HG03469 (cell line): ENCODE data around the gene SPATA45.

Experiments
- ATAC-seq: cut with Tn5 transposase; IDR thresholded peaks from one replicate; pipeline ENCODE4 v1.9.1; 2021; ENCODE audit warnings: mild to moderate bottlenecking, moderate library complexity, moderate number of reproducible peaks; ENCODE audit not compliant: unreplicated experiment

The SPATA45 gene

DNA sequence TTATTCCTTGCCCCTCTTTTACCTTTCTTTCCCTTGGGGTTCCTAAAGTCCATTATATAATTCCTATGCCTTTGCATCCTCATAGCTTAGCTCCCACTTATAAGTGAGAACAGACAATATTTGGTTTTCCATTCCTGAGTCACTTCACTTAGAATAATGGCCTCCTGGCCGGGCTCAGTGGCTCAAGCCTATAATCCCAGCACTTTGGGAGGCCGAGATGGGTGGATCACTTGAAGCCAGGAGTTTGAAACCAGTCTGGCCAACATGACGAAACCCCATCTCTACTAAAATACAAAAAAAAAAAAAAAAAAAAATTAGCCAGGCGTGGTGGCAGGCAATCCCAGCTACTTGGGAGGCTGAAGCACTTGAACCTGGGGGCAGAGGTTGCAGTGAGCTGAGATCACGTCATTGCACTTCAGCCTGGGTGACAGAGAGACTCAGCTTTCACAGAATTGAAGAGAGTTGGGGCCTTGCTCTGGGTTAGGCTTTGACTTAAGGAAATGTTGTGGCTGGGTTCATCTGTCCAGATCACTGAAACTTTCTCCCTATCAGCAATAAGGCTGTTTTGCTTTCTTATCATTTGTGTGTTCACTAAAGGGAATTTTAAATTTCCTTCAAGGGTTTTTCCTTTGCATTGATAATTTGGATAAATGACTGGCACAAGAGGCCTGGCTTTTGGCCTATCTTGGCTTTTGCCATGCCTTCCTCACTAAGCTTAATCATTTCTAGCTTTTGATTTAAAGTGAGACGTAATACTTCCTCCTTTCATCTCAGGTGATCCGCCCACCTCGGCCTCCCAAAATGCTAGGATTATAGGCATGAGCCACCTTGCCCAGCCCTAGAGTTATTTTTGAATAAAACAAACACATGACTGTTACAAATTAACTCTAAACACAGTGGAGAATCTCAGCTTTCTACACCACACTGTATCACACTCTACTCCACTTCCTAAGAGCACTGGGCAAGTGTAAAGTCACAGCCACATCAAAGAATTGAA, 13.9 kb downstream of the SPATA45 start:
- peak; percentile 81 for ATAC-seq

DNA sequence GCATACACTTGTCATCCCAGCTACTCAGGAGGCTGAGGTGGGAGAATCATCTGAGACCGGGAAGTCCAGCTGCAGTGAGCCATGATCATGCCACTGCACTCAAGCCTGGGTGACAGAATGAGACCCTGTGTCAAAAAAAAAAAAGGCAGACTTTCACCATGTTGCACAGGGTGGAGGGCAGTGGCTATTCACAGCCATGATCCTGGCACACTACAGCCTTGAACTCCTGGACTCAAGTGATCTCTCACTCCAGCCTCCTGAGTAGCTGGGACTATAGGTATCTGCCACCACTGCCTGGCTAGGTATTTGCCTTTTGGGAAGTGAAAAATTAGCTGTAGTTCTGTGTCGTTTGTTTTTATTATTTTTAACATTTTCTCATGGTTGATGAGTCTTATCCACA, 19.1 kb downstream of the SPATA45 start:
- no peak for ATAC-seq

DNA sequence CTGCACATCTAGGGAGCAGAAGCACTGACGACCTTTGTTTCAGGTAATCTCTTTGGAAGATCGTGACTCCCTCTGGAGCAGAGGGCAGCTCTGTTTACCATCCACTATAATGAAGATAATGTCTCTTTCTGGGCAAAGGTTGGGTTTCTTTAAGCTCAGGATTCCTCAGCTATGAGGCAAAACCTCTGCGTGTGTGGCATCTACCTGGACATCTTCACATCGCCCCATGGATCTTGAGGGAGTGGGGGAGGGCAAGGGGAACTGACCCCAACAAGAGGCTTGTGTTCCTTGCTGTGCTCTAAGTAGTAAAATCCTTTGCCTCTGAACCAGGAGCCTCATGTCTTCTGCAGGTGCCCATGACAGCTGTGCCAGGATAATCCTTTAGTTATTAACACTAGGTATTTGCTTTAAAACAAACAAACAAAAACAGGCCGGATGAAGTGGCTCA, 19.6 kb downstream of the SPATA45 start:
- no peak for ATAC-seq

DNA sequence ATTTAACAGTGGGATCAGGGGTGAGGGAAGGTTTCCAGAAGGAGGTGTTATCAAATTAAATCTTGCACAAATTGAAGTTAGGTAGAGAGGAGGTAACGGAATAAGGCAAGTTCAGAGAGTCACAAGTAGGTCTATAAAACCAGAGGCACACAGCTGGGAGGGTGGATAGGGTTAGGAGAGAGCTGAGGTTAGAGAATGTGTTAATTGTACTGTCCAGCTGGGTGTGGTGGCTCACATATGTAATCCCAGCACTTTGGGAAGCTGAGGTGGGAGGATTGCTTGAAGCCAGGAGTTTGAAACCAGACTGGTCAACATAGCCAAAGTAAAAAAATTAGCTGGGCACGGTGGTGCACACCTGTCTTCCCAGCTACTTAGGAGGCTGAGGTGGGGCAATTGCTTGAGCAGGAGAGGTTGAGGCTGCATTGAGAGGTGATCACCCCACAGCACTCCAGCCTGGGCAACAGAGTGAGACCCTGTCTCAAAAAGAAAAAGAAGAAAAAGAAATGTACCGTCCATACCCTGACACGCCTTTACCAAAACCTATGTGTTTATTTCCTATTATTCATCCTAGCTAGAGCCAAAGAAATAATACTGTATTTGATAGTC, 20.2 kb downstream of the SPATA45 start:
- ATAC-seq = no peak

DNA sequence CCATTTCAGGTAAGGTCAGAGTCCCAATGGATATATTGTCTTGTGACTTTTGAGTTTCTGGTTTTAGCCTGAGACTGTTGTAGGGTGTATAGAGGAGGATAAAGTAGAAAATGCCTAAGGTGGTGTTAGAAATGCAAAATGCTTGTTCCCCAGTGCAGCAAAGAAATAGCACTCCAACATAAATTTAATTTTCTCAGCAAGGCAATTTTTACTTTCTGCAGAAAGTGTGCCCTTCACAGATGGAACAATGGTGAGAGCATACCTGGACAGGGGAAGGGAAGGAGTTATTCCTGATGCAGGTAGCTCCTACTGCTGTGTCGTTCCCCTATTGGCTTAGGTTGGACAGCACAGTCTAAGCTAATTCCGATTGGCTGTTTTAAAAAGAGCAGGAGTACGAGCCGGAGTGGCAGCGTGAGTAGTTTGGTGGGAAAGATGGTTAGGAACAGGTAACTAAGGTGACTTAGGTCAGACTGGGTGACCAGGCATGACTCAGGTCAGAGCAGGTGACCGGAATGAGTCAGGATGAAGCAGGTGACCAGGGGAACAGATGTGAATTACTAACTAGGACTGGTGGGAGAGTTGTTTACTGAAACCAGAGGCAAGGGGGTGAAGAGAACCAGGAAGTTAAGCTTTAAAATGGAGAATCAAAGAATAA, 21.5 kb downstream of the SPATA45 start:
- ATAC-seq = no peak

- ATAC-seq = no peak
Measured at GRCh38 chr1:212824201-212824600, 23.2 kb downstream of the SPATA45 start.

DNA sequence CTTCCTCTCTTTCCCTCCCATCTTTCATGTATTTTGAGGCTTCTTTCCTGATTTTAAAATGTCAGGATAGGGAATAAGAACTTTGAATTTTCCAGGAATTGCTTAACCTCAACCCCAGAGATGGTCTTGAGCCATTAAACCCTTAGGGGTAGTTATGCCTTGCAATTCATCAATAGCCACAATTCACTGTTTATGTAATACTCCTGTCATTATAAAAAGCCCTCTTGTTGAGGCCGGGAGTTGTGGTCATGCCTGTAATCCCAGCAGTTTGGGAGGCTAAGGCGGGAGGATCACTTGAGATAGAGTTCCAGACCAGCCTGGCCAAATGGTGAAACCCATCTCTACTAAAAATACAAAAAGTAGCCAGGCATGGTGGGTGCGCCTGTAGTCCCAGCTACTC, 24.5 kb downstream of the SPATA45 start:
- no peak for ATAC-seq

GRCh38 chr1:212820969-212821368, 26.5 kb downstream of the SPATA45 start:
- no peak for ATAC-seq

DNA sequence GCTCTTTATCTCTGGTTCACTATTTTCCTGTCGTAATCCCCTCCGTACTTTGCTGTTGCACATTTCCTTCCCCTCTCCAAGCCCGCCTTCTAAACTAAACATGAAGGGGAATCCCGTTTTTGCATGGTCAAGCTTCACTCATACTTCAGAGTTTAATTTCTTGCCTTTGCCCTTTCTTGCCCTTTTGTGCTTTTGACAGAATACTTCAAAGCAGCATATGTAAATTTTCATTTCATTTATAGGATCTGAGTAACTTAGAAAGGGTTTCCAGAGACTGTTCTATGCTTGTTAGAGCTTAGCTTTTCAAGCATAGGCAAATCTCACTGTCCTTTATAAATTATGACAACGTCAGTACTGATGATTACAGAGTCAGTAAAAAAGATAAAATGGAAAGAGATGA, 27.7 kb downstream of the SPATA45 start:
- ATAC-seq = peak; percentile 59

DNA sequence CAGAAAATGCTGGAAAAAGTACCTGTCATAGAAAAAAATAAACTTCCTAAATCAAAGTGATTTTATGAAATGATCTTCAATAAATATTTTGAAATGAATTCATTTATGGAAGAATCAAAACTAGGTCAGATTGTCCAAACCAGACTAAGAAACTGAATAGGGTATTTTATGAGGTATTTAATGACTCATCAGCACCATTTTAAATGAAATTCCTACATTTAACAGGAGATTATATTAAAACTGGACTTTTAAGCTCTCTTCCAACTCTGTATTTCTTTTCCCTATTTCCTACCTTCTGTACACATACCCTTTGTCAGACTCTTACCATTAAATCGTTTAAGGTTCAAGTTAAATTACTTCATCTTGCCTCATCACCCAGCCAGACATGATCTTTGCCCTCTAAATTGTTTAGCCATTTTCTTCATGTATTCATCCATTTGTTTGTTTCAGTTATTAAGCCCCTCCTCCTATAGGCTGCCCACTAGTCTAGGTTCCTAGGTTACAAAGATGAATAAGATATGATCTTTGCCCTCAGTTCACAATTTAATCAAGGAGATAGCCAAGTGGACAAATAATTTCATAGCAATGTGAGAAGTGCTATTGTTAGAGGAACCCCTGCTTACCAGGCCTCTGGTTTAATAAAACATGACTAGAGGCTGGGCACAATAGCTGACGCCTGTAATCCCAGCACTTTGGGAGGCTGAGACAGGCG, 30.7 kb downstream of the SPATA45 start:
- ATAC-seq = no peak

GRCh38 chr1:212814537-212815334, 32.7 kb downstream of the SPATA45 start:
- no peak for ATAC-seq

- no peak for ATAC-seq
Measured at GRCh38 chr1:212805767-212806166, 41.7 kb downstream of the SPATA45 start.

DNA sequence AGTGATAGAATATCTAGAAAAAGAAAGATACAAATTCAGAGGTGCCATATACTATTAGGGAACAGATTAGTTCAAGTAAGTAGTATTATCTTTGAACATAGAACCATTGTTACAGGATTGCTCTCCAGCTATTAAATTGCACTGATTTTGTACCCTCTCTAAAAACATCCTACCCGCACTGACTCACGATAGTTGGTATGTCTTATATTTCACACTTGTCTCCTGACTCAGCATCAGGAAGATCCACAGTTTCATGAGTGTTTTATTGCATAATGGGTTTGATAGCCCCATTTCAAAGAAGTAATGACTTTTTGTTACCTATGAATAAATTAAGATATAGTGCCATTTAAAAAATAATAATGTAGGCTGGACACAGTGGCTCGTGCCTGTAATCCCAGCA, 49.8 kb downstream of the SPATA45 start:
- ATAC-seq = no peak

- ATAC-seq = peak; percentile 73
Measured at GRCh38 chr1:212794561-212795014, 52.9 kb downstream of the SPATA45 start.

DNA sequence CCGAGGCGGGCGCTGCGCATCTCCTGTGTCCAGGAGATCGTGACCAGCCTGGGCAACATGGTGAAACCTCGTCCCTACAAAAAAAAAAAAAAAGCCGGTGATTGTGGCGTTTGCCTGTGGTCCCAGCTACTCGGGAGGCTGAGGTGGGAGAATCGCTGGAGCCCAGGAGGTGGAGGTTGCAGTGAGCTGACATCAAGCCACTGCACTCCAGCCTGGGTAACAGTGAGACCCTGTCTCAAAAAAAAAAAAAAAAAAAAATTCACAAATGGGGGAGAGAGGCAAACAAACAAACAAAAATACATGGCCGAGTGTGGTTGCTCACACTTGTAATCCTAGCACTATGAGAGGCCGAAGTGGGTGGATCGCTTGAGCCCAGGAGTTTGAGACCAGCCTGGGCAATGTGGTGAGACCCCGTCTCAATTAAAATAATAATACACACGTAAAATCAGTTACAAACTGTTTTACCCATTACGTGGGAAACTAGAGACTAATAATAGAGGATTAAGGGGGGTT, 55.0 kb downstream of the SPATA45 start:
- no peak for ATAC-seq

DNA sequence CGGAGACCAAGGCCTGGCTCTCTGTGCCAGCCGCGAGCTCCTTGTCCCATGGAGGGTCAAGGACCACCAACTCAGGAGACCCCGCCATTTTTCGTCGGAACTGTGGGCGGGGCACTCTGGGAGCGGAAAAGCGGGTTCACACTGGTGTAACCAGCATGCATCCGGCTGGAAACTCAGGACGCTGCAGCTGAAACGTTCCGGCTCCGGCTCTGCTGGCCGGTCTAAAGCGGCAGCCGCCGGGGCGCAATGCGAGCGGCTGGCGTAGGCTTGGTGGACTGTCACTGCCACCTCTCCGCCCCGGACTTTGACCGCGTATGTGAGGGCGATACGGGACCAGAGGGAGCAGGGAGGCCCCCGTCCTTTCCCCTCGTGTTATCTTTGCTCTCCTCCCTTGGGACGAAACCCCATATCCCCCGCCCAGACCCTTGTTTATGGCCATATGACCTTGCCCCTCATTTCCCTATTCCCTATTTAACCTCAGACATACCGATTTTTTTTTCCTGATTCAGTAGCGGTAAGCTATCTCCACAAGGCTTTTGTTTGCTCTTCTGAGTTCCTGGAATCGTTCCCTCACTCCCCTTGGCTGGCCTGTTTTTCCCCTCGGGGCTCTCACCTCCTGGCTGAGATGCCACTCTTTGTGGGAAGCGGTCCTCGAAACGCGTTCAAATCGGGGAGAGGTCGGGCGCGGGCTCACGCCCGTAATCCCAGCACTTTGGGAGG, 55.6 kb downstream of the SPATA45 start, which contains the start of the genes NSL1 and TATDN3:
Gene NSL1, minus strand, starts transcription at position 102 of the 720 bp plus-strand sequence. Its CDS starts 14 bp downstream, at position 88.
Gene TATDN3, plus strand, starts transcription at position 219 of the 720 bp plus-strand sequence. Its CDS starts 28 bp downstream, at position 247.
- ATAC-seq = peak; percentile 40

DNA sequence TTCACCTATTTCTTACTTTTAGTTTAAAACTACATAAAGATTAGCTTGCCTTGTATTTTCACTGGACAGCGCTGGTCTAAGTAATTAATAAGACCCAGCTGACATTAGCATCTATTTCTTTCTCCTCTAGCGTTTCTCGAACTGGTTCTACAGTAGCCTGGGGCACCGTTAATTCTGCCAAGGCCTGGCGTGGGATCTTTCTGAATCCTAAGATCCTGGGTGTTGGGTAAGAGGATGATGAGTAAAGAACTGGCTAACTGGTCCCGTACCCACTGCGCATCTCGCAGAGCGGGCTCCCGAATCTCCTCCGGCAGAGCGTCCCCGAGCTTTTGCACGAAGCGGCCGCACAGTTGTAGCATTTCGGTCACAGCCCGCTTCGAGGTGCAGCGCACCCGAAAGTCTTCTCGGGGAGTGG, 56.2 kb downstream of the SPATA45 start:
- ATAC-seq = peak; percentile 12

- no peak for ATAC-seq
Measured at GRCh38 chr1:212785871-212786270, 61.6 kb downstream of the SPATA45 start.

- ATAC-seq = no peak
Measured at GRCh38 chr1:212783976-212784375, 63.5 kb downstream of the SPATA45 start.
